HL-60 (cell line): Measurements from ENCODE around the gene HARBI1.

Source experiments
- DNase-seq, 2 experiments: peaks; one replicate each; pipeline ENCODE4 v3.0.0-alpha.2; 2010 to 2020; ENCODE audit warnings: low read depth in 1 of 2, low spot score in 1 of 2
- H3K27ac ChIP-seq: fragments of 250-450 bp; sonication (Bioruptor Pico); replicated peaks from 2 replicates; pipeline ENCODE4 v1.5.1; 2020; ENCODE audit warnings: mild to moderate bottlenecking, moderate library complexity
- H3K27me3 ChIP-seq: fragments of 250-450 bp; sonication (Bioruptor Pico); 2 replicates; pipeline ENCODE4 v1.5.1; 2021; ENCODE audit warnings: mild to moderate bottlenecking, moderate library complexity; ENCODE audit not compliant: insufficient read depth, poor library complexity, severe bottlenecking
- H3K4me3 ChIP-seq: replicated peaks from 2 replicates; pipeline ENCODE4 v1.5.1; 2011; ENCODE audit warnings: mild to moderate bottlenecking, control low read depth, low read length; ENCODE audit not compliant: insufficient read depth
- GABPA ChIP-seq: IDR thresholded peaks from 2 replicates; pipeline ENCODE4 v1.6.1; 2012; ENCODE audit warnings: low read depth
- POLR2AphosphoS5 ChIP-seq: IDR thresholded peaks from 2 replicates; pipeline ENCODE4 v1.6.1; 2012; ENCODE audit warnings: low read depth
- SPI1 ChIP-seq: IDR thresholded peaks from 2 replicates; pipeline ENCODE4 v1.6.1; 2012; ENCODE audit warnings: low read depth, mild to moderate bottlenecking, borderline replicate concordance
- TF ChIP-seq, protein P1 (sequence below): IDR thresholded peaks from 2 replicates; pipeline ENCODE4 v1.6.1; 2012; ENCODE audit warnings: low read depth; ENCODE audit not compliant: insufficient replicate concordance
- TF ChIP-seq, protein P2 (sequence below): IDR thresholded peaks from one replicate; pipeline ENCODE4 v1.5.1; 2011; ENCODE audit warnings: low read length, control low read depth, inconsistent platforms; ENCODE audit not compliant: insufficient read depth

The HARBI1 gene

GRCh38 chr11:46643531-46643930 is 26.5 kb upstream of the HARBI1 start:
- Histone ChIP-seq H3K27ac (no peak overlapping the region), H3K27me3 (no peaks in the 10 kb centered on the region), H3K4me3 (no peak overlapping the region)
- DNase-seq: no peak
- TF ChIP-seq POLR2AphosphoS5 (no peak), SPI1 (no peak), GABPA (no peak)
- TF ChIP-seq, protein P1, sequence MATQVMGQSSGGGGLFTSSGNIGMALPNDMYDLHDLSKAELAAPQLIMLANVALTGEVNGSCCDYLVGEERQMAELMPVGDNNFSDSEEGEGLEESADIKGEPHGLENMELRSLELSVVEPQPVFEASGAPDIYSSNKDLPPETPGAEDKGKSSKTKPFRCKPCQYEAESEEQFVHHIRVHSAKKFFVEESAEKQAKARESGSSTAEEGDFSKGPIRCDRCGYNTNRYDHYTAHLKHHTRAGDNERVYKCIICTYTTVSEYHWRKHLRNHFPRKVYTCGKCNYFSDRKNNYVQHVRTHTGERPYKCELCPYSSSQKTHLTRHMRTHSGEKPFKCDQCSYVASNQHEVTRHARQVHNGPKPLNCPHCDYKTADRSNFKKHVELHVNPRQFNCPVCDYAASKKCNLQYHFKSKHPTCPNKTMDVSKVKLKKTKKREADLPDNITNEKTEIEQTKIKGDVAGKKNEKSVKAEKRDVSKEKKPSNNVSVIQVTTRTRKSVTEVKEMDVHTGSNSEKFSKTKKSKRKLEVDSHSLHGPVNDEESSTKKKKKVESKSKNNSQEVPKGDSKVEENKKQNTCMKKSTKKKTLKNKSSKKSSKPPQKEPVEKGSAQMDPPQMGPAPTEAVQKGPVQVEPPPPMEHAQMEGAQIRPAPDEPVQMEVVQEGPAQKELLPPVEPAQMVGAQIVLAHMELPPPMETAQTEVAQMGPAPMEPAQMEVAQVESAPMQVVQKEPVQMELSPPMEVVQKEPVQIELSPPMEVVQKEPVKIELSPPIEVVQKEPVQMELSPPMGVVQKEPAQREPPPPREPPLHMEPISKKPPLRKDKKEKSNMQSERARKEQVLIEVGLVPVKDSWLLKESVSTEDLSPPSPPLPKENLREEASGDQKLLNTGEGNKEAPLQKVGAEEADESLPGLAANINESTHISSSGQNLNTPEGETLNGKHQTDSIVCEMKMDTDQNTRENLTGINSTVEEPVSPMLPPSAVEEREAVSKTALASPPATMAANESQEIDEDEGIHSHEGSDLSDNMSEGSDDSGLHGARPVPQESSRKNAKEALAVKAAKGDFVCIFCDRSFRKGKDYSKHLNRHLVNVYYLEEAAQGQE: no peak
- TF ChIP-seq, protein P2, sequence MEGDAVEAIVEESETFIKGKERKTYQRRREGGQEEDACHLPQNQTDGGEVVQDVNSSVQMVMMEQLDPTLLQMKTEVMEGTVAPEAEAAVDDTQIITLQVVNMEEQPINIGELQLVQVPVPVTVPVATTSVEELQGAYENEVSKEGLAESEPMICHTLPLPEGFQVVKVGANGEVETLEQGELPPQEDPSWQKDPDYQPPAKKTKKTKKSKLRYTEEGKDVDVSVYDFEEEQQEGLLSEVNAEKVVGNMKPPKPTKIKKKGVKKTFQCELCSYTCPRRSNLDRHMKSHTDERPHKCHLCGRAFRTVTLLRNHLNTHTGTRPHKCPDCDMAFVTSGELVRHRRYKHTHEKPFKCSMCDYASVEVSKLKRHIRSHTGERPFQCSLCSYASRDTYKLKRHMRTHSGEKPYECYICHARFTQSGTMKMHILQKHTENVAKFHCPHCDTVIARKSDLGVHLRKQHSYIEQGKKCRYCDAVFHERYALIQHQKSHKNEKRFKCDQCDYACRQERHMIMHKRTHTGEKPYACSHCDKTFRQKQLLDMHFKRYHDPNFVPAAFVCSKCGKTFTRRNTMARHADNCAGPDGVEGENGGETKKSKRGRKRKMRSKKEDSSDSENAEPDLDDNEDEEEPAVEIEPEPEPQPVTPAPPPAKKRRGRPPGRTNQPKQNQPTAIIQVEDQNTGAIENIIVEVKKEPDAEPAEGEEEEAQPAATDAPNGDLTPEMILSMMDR: no peak

DNA sequence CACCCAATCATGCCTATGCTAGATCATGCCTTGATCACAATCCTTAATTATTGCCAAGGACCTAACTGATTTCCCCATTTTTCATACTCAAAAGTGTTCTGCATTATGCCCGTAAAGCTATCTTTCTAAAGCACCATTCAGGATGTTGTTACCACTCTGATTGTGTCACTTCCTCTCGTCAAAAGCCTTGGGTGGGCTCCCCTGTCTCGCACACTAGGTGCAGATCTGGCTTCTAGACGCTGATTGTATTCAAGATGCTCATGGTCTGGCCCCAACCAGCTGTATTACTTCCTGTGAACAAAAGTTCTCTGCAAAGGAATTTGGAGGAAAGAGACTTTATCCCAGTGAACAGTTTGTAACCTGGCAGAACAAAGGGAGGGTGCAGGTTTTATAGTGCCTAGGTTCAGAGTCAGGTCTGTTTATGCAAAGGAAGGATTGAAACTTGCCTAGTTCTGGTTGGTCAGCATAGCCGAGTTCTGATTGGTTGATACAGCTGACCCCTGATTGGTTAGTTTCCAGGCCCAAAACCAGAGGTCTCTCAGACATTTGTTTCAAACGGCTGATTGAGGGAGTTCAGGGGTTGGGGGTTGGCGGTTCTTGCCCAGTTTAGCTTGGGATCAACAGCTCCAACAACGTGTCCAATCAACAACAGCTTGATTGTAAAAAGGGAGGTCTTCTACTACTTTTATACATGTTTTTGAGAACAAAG is 25.8 kb upstream of the HARBI1 start:
- Histone ChIP-seq H3K4me3 (no peak overlapping the region), H3K27ac (peak overlapping the region; percentile 18; the same call in 1 of the 2 replicates), H3K27me3 (no peaks in the 10 kb centered on the region)
- DNase-seq: no peak
- TF ChIP-seq, protein P1: no peak
- TF ChIP-seq SPI1: peak; percentile 31; the same call in 1 of the 2 replicates

DNA sequence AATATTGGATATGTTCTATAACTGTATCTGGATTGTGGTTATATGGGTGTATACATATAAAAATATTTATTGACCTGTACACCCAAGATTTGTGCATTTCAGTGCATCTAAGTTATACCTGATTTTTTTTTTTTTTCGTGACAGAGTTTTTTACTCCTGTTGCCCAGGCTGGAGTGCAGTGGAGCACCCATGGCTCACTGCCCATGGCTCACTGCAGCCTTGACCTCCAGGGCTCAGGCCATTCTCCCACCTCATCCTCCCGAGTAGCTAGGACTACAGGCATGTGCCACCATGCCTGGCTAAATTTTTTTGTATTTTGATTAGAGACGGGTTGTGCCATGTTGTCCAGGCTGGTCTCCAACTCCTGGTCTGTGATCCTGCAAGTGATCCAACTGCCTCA is 24.6 kb upstream of the HARBI1 start:
- Histone ChIP-seq H3K27ac (peak overlapping the region; percentile 20; the same call in 1 of the 2 replicates), H3K27me3 (no peaks in the 10 kb centered on the region), H3K4me3 (no peak overlapping the region)
- no peak for TF ChIP-seq SPI1
- no peak for TF ChIP-seq POLR2AphosphoS5
- TF ChIP-seq, protein P1: no peak
- TF ChIP-seq, protein P2: no peak
- TF ChIP-seq GABPA: no peak
- no peak for DNase-seq
